Stimulated activated CD8-positive, alpha-beta memory T cell treated with anti-CD3 and anti-CD28 coated beads, Interleukin-15, amount 100 ng/mL, for 1 hour (primary cell): ENCODE measurements around the gene SSRP1.
"Not testable (repeated sequence)": the region's sequence is repeated elsewhere in the genome, so short reads cannot be mapped to it uniquely, and the experiment has no call there.

ENCODE experiments used
- DNase-seq: peaks from one replicate; pipeline ENCODE4 v3.0.0-alpha.2; 2020; ENCODE audit warnings: low read depth

SSRP1 gene

GRCh38 chr11:57336856-57337255, 1.2 kb upstream of the SSRP1 start:
- DNase-seq = not testable (repeated sequence)

- no peak for DNase-seq
Measured at GRCh38 chr11:57336111-57336666, 497 bp upstream of the SSRP1 start.

- DNase-seq = no peak
Measured at GRCh38 chr11:57335023-57335342, 709 bp downstream of the SSRP1 start.

GRCh38 chr11:57332694-57333440, 2.8 kb downstream of the SSRP1 start:
- DNase-seq = no peak

GRCh38 chr11:57331720-57332119, 4.0 kb downstream of the SSRP1 start:
- no peak for DNase-seq

- DNase-seq = no peak
Measured at GRCh38 chr11:57330029-57330428, 5.7 kb downstream of the SSRP1 start.

- DNase-seq = no peak
Measured at GRCh38 chr11:57327721-57328120, 8.0 kb downstream of the SSRP1 start.

- DNase-seq = no peak
Measured at GRCh38 chr11:57325735-57326048, 10.0 kb downstream of the SSRP1 start.

GRCh38 chr11:57324886-57325734, 10.6 kb downstream of the SSRP1 start, which contains the start of gene TNKS1BP1:
Gene TNKS1BP1 (minus strand): TSS chr11:57324952. CDS start chr11:57321885, 3,067 bp downstream.
- DNase-seq = peak; percentile 79

GRCh38 chr11:57324154-57324885, 11.4 kb downstream of the SSRP1 start:
- no peak for DNase-seq

GRCh38 chr11:57323855-57324153, 11.9 kb downstream of the SSRP1 start:
- DNase-seq = no peak

GRCh38 chr11:57323167-57323854, 12.4 kb downstream of the SSRP1 start:
- DNase-seq = no peak

- DNase-seq = no peak
Measured at GRCh38 chr11:57322256-57323166, 13.2 kb downstream of the SSRP1 start.

- no peak for DNase-seq
Measured at GRCh38 chr11:57321388-57322255, 14.1 kb downstream of the SSRP1 start.

GRCh38 chr11:57320719-57321387, 14.8 kb downstream of the SSRP1 start:
- DNase-seq = no peak

GRCh38 chr11:57320067-57320718, 15.5 kb downstream of the SSRP1 start:
- no peak for DNase-seq

GRCh38 chr11:57318178-57318577, 17.5 kb downstream of the SSRP1 start:
- no peak for DNase-seq

GRCh38 chr11:57316017-57316416, 19.7 kb downstream of the SSRP1 start:
- no peak for DNase-seq

GRCh38 chr11:57315491-57315890, 20.2 kb downstream of the SSRP1 start:
- DNase-seq = no peak
